ENCODE measurements around the gene COL15A1. TPM values are rescaled to one million over a fixed set of nuclear protein-coding genes. Genes with fewer than 3 reads are reported as not detected.

COL15A1 gene
- total and polyA plus RNA-seq, 2 of the 13 experiments (the other 11 are each of a cell fraction or from before 2014, with no cell fraction given), result not detected

GRCh38 chr9:98992107-98992884 is 48.6 kb downstream of the COL15A1 start (continued):
- TF ChIP-seq ZNF331 (CRISPR knock-in tag; IDR thresholded peaks at IDR 0.05) (no peak), ZNF230 (CRISPR knock-in tag; IDR thresholded peaks at IDR 0.05) (no peak), ZNF784 (CRISPR knock-in tag; IDR thresholded peaks at IDR 0.05; ENCODE audit: borderline replicate concordance) (no peak), ASH2L (IDR thresholded peaks at IDR 0.05; ENCODE audit: insufficient read length, low read depth, low read length) (no peak), CEBPZ (IDR thresholded peaks at IDR 0.05; ENCODE audit: low read length) (no peak), TIGD3 (CRISPR knock-in tag; IDR thresholded peaks at IDR 0.05; ENCODE audit: borderline replicate concordance) (no peak)
